ENCODE data around the gene INCA1. TPM values are rescaled to one million over a fixed set of nuclear protein-coding genes. Genes with fewer than 3 reads are reported as not detected.
A peak's percentile ranks its signal among the peaks of the same experiment; 100 is the strongest.

The INCA1 gene
- total and polyA plus RNA-seq, 2 of the 13 experiments (the other 11 are each of a cell fraction or from before 2014, with no cell fraction given), result 0.93 to 2.6 TPM

DNA sequence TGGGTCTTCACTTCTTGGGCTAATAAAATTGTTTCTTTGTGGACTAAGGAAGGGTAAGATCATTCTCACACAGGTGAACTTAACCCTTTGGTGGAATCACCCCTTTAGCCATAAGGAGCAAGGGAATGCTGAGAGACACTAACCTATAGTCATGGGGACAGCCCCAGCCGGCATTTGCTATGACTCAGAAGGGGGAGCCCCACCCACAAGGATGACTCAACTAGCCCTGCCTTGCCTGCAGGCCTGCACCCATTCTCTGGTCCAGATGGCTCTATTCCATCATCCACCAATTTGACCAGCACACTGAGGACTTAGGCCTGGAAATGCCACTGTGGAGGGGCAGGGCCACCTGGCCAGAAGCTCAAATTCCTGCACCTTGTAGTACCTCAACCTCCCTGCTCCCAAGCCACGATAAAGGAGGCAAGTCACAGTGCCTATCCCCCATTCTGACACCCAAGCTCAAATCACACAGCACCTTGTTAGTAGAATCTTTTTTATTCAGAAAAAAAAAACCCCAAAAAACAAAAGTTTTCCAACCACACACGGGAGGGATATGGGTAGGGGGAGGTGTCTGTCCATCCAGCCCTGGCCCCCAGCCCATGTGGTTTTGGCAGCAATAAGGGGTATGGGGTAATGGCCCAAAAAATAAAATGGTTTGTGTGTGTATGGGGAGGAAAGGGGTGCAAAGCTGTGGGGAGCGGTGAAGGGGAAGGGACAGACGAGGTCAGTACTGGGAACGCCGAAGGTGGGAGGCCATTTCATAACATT is 52.0 kb downstream of the INCA1 start (continued):
- TF ChIP-seq, protein P1, sequence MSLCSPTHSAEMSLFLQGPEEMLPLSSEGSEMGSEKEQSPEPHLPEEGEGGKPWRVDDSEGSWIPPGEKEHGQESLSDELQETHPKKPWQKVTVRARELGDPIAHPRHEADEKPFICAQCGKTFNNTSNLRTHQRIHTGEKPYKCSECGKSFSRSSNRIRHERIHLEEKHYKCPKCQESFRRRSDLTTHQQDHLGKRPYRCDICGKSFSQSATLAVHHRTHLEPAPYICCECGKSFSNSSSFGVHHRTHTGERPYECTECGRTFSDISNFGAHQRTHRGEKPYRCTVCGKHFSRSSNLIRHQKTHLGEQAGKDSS (CRISPR knock-in tag; IDR thresholded peaks at IDR 0.05; ENCODE audit: borderline replicate concordance, low read depth), result no peak
- TF ChIP-seq, protein P2, sequence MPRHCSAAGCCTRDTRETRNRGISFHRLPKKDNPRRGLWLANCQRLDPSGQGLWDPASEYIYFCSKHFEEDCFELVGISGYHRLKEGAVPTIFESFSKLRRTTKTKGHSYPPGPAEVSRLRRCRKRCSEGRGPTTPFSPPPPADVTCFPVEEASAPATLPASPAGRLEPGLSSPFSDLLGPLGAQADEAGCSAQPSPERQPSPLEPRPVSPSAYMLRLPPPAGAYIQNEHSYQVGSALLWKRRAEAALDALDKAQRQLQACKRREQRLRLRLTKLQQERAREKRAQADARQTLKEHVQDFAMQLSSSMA (CRISPR knock-in tag; IDR thresholded peaks at IDR 0.05), result no peak
- TF ChIP-seq ZNF224 (CRISPR knock-in tag; IDR thresholded peaks at IDR 0.05), result no peak
- TF ChIP-seq BCLAF1 (IDR thresholded peaks at IDR 0.05), result no peak
- TF ChIP-seq SIX4 (CRISPR knock-in tag; IDR thresholded peaks at IDR 0.05), result peak; percentile 11; the same call in 1 of the 2 replicates
- TF ChIP-seq ZNF878 (CRISPR knock-in tag; IDR thresholded peaks at IDR 0.05), result no peak
- no peak for TF ChIP-seq ZNF704 (CRISPR knock-in tag; IDR thresholded peaks at IDR 0.05; ENCODE audit: borderline replicate concordance)
- no peak for TF ChIP-seq ZNF101 (CRISPR knock-in tag; IDR thresholded peaks at IDR 0.05; ENCODE audit: borderline replicate concordance, low read depth)
- no peak for TF ChIP-seq ZNF83 (CRISPR knock-in tag; IDR thresholded peaks at IDR 0.05; ENCODE audit: borderline replicate concordance)
- 0 out of 2 replicates have a peak, but pooled peaks have one; percentile 33 for TF ChIP-seq RFXAP (CRISPR knock-in tag; IDR thresholded peaks at IDR 0.05; ENCODE audit: borderline replicate concordance)
- 0 out of 2 replicates have a peak, but pooled peaks have one; percentile 28 for TF ChIP-seq KDM2A (CRISPR knock-in tag; IDR thresholded peaks at IDR 0.05; ENCODE audit: borderline replicate concordance, low read depth)
- no peak for TF ChIP-seq ZNF841 (CRISPR knock-in tag; IDR thresholded peaks at IDR 0.05; ENCODE audit: borderline replicate concordance)
- no peak for TF ChIP-seq NONO (IDR thresholded peaks at IDR 0.05)
- no peak; the same call in 1 of the 2 replicates for TF ChIP-seq NONO (CRISPR knock-in tag; conservative IDR thresholded peaks at IDR 0.05)
- no peak for TF ChIP-seq NR2F6 (IDR thresholded peaks at IDR 0.05)
- 0 out of 2 replicates have a peak, but pooled peaks have one; percentile 15 for TF ChIP-seq NR2F6 (CRISPR knock-in tag; IDR thresholded peaks at IDR 0.05)
- TF ChIP-seq ZFY (CRISPR knock-in tag; IDR thresholded peaks at IDR 0.05), result peak; percentile 44; the same call in 1 of the 2 replicates
- TF ChIP-seq TGIF2 (CRISPR knock-in tag; IDR thresholded peaks at IDR 0.05), result 0 out of 2 replicates have a peak, but pooled peaks have one; percentile 54
- no peak for TF ChIP-seq ZNF124 (CRISPR knock-in tag; IDR thresholded peaks at IDR 0.05)
- TF ChIP-seq, protein P3, sequence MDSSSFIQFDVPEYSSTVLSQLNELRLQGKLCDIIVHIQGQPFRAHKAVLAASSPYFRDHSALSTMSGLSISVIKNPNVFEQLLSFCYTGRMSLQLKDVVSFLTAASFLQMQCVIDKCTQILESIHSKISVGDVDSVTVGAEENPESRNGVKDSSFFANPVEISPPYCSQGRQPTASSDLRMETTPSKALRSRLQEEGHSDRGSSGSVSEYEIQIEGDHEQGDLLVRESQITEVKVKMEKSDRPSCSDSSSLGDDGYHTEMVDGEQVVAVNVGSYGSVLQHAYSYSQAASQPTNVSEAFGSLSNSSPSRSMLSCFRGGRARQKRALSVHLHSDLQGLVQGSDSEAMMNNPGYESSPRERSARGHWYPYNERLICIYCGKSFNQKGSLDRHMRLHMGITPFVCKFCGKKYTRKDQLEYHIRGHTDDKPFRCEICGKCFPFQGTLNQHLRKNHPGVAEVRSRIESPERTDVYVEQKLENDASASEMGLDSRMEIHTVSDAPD (CRISPR knock-in tag; IDR thresholded peaks at IDR 0.05), result no peak
- no peak for TF ChIP-seq TEAD2 (CRISPR knock-in tag; IDR thresholded peaks at IDR 0.05)
- TF ChIP-seq ZNF598 (CRISPR knock-in tag; IDR thresholded peaks at IDR 0.05; ENCODE audit: borderline replicate concordance), result no peak
- no peak for TF ChIP-seq ZNF619 (CRISPR knock-in tag; IDR thresholded peaks at IDR 0.05)
- TF ChIP-seq ZNF451 (CRISPR knock-in tag; IDR thresholded peaks at IDR 0.05), result no peak

Measured in HepG2 (cell line).